ENCODE results near the gene IRF4.

Gene IRF4

DNA sequence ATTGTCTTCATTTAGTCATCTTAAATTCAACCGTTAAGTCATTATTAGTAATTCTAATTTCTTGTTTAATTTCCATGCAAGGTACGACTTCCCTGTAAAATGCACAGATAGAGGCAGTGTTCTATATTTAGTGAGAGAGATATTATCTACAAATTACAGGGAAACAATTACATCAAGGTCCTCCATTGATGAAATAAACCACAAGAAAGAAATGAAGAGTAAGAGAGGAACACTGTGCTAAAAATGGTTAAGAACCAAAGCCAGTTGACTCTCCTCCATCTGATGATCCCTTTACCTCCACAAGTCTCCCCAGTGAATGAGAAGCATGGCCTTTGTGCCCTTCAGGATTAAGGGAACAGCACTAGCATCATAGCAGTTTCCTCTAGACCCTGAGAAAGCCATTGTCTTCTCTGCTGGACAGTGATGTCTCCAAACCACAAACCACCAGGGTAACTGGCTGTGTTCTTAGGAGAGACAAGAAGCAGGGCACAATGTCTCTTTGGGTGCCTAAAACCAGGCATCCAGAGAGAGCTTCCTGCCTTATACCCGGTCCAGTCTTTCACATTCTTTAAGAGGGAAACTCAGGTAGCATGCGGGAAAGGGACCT lies 38.1 kb downstream of the IRF4 start:
- TF ChIP-seq, protein P1, sequence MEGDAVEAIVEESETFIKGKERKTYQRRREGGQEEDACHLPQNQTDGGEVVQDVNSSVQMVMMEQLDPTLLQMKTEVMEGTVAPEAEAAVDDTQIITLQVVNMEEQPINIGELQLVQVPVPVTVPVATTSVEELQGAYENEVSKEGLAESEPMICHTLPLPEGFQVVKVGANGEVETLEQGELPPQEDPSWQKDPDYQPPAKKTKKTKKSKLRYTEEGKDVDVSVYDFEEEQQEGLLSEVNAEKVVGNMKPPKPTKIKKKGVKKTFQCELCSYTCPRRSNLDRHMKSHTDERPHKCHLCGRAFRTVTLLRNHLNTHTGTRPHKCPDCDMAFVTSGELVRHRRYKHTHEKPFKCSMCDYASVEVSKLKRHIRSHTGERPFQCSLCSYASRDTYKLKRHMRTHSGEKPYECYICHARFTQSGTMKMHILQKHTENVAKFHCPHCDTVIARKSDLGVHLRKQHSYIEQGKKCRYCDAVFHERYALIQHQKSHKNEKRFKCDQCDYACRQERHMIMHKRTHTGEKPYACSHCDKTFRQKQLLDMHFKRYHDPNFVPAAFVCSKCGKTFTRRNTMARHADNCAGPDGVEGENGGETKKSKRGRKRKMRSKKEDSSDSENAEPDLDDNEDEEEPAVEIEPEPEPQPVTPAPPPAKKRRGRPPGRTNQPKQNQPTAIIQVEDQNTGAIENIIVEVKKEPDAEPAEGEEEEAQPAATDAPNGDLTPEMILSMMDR (IDR thresholded peaks at IDR 0.05; ENCODE audit: low read depth, low read length): no peak
- in situ Hi-C loops (cut with HindIII; ENCODE audit: low sequenced_read_pairs): no loop called here
- DNase-seq (ENCODE audit: low read depth, low spot score): no peak
- H3K4me3 ChIP-seq (ENCODE audit: low read depth, low read length): no peak overlapping the region

- in situ Hi-C loops (cut with HindIII; ENCODE audit: low sequenced_read_pairs): no loop called here
- no peak overlapping the region for H3K4me3 ChIP-seq (ENCODE audit: low read depth, low read length)
- DNase-seq (ENCODE audit: low read depth, low spot score): no peak
- TF ChIP-seq, protein P1 (IDR thresholded peaks at IDR 0.05; ENCODE audit: low read depth, low read length): no peak
Measured at GRCh38 chr6:431504-431903, 40.0 kb downstream of the IRF4 start.

DNA sequence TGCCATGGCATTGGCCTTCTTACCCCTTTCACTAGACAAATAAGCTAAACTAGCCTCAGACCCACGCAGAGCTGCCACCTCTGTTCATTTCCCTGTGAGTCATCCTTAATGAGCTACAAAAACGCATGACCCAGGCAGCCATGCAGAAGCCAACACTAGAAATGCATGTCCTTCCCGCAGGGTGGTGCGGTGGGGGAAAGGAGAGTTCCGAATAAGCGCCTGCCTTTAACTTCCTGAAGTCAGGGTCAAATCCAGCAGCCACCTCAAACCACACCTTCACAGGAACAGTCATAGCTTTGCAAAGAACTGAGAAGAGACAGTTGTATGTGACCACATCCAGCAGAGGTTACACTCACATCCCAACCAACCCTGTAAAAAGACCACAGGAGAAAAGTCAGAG lies 40.4 kb downstream of the IRF4 start:
- DNase-seq (ENCODE audit: low read depth, low spot score): peak; percentile 15
- TF ChIP-seq, protein P1 (IDR thresholded peaks at IDR 0.05; ENCODE audit: low read depth, low read length): no peak

GRCh38 chr6:434051-434705 lies 42.6 kb downstream of the IRF4 start:
- DNase-seq (ENCODE audit: low read depth, low spot score): no peak
- TF ChIP-seq, protein P1 (IDR thresholded peaks at IDR 0.05; ENCODE audit: low read depth, low read length): no peak
- in situ Hi-C loops (cut with HindIII; ENCODE audit: low sequenced_read_pairs): no loop called here
- no peak overlapping the region for H3K4me3 ChIP-seq (ENCODE audit: low read depth, low read length)

More for the DNA sequence above, 40.4 kb downstream of the IRF4 start:
- in situ Hi-C loops (cut with HindIII; ENCODE audit: low sequenced_read_pairs): no loop called here
- H3K4me3 ChIP-seq (ENCODE audit: low read depth, low read length): no peak overlapping the region

- TF ChIP-seq, protein P1 (IDR thresholded peaks at IDR 0.05; ENCODE audit: low read depth, low read length): no peak
- in situ Hi-C loops (cut with HindIII; ENCODE audit: low sequenced_read_pairs): no loop called here
- no peak overlapping the region for H3K4me3 ChIP-seq (ENCODE audit: low read depth, low read length)
- peak; percentile 22 for DNase-seq (ENCODE audit: low read depth, low spot score)
Measured at GRCh38 chr6:435441-436307, 44.1 kb downstream of the IRF4 start.

DNA sequence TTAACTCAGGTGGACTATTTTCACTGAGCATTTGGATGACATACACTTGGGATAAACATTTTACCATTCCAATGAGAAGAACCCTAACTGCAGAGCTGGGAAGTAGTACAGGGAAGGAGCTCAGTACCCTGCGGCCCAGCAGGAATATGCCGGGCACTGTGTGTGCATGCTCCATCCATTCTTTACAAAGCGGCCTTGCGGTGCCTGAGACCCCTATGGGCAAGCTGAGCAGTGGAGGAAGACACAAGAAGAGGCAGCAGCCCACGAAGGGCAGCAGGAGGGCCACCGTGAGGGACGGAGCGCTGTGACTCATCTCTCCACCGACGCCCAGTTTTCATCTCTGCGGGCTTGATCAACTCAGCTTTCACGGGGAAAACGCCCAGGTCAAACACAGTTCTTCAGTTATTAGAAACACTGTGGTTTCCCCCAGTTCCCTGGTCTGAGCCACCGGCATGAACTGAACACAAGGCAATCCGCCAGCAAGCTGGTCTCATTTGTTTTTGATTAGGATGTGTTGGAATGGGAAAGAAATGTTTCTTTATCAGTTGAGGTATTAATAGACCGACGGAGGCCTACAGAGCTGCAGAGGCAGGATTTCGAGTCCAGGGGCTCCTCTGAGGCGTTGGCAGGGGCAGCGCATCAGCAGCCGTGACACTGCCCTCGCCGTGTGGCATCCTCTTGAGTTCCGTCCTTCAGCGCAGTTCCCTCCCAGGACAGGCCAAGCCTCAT lies 44.9 kb downstream of the IRF4 start:
- TF ChIP-seq, protein P1 (IDR thresholded peaks at IDR 0.05; ENCODE audit: low read depth, low read length): no peak
- peak; percentile 89 for DNase-seq (ENCODE audit: low read depth, low spot score)
- no peak overlapping the region for H3K4me3 ChIP-seq (ENCODE audit: low read depth, low read length)
- in situ Hi-C loops (cut with HindIII; ENCODE audit: low sequenced_read_pairs): no loop called here

All from astrocyte of the spinal cord (primary cell).